Progenitor cell of endocrine pancreas (in vitro differentiated cells): ENCODE data around the gene LAMA3. TPM values are rescaled to one million over a fixed set of nuclear protein-coding genes. Genes with fewer than 3 reads are reported as not detected.

ENCODE experiments used
- DNase-seq: peaks from one replicate; pipeline ENCODE4 v3.0.0; 2021; ENCODE audit warnings: low spot score; ENCODE audit not compliant: unreplicated experiment
- H3K27ac Mint-ChIP-seq: 2 replicates; pipeline ENCODE4 v1.8.0; 2021; ENCODE audit warnings: mild to moderate bottlenecking, moderate library complexity, mixed read lengths
- H3K27me3 Mint-ChIP-seq: 2 replicates; pipeline ENCODE4 v1.8.0; 2021; ENCODE audit warnings: mixed read lengths
- H3K36me3 Mint-ChIP-seq: 2 replicates; pipeline ENCODE4 v1.8.0; 2022; ENCODE audit warnings: mixed read lengths; ENCODE audit not compliant: insufficient read depth
- H3K4me1 Mint-ChIP-seq: 2 replicates; pipeline ENCODE4 v1.8.0; 2021; ENCODE audit warnings: low read depth, mixed read lengths
- H3K4me3 Mint-ChIP-seq: 2 replicates; pipeline ENCODE4 v1.8.0; 2021; ENCODE audit warnings: low read depth, mild to moderate bottlenecking, moderate library complexity, mixed read lengths
- H3K9me3 Mint-ChIP-seq: 2 replicates; pipeline ENCODE4 v1.8.0; 2021; ENCODE audit warnings: low read depth, mixed read lengths
- total RNA-seq: library from RNA; stranded (reverse); gene quantifications from 2 replicates; pipeline ENCODE4 v1.2.1, GENCODE V29; 2021
- TF ChIP-seq, protein P1 (sequence below): fragments of 200-600 bp; sonication (generic); IDR thresholded peaks from one replicate; pipeline ENCODE4 v1.5.0; 2021; ENCODE audit warnings: antibody characterized with exemption, mild to moderate bottlenecking; ENCODE audit not compliant: unreplicated experiment

The LAMA3 gene
- total RNA-seq, 1 donor from 2014 or later, result 0.84 TPM

DNA sequence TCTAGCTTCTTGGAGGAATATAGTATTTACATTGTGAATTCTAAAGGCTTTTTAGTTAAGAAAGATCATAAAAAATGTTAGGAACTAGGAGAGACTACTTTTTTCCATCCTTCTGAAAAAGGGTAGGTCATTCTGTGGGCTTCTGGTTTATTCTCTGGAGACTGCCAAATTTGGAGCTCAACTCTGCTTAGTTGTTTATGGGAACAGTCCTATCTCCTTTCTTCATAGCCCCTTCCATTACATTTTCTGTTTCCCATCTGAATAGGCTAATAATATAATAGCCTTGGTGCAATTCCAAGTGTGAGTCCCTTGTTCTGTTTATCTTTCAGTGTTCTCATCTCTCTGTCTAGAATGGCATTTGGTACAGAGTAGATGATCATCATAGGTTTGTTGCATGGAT is 15.6 kb downstream of the LAMA3 start:
- no peak for DNase-seq
- H3K9me3 Mint-ChIP-seq, result peaks cover 4% of the 10 kb centered on the region
- no peak overlapping the region for H3K27ac Mint-ChIP-seq
- no peaks in the 10 kb centered on the region for H3K36me3 Mint-ChIP-seq
- H3K4me3 Mint-ChIP-seq, result no peak overlapping the region
- peaks cover 22% of the 10 kb centered on the region for H3K27me3 Mint-ChIP-seq
- no peaks in the 10 kb centered on the region for H3K4me1 Mint-ChIP-seq
- TF ChIP-seq, protein P1, sequence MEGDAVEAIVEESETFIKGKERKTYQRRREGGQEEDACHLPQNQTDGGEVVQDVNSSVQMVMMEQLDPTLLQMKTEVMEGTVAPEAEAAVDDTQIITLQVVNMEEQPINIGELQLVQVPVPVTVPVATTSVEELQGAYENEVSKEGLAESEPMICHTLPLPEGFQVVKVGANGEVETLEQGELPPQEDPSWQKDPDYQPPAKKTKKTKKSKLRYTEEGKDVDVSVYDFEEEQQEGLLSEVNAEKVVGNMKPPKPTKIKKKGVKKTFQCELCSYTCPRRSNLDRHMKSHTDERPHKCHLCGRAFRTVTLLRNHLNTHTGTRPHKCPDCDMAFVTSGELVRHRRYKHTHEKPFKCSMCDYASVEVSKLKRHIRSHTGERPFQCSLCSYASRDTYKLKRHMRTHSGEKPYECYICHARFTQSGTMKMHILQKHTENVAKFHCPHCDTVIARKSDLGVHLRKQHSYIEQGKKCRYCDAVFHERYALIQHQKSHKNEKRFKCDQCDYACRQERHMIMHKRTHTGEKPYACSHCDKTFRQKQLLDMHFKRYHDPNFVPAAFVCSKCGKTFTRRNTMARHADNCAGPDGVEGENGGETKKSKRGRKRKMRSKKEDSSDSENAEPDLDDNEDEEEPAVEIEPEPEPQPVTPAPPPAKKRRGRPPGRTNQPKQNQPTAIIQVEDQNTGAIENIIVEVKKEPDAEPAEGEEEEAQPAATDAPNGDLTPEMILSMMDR, result no peak

- TF ChIP-seq, protein P1, result no peak
- Mint-ChIP-seq H3K9me3 (peaks cover 4% of the 10 kb centered on the region), H3K27me3 (peaks cover 6% of the 10 kb centered on the region), H3K4me1 (no peaks in the 10 kb centered on the region), H3K27ac (no peak overlapping the region), H3K4me3 (no peak overlapping the region), H3K36me3 (no peaks in the 10 kb centered on the region)
- DNase-seq, result no peak
Measured at GRCh38 chr18:23706971-23707640, 17.9 kb downstream of the LAMA3 start.

- no peak overlapping the region for H3K27ac Mint-ChIP-seq
- H3K36me3 Mint-ChIP-seq, result no peaks in the 10 kb centered on the region
- peaks cover 3% of the 10 kb centered on the region for H3K4me1 Mint-ChIP-seq
- H3K9me3 Mint-ChIP-seq, result peaks cover 4% of the 10 kb centered on the region
- DNase-seq, result no peak
- peaks cover 6% of the 10 kb centered on the region for H3K27me3 Mint-ChIP-seq
- H3K4me3 Mint-ChIP-seq, result no peak overlapping the region
- TF ChIP-seq, protein P1, result no peak
Measured at GRCh38 chr18:23710068-23710527, 20.8 kb downstream of the LAMA3 start.

GRCh38 chr18:23710946-23711345 is 21.7 kb downstream of the LAMA3 start:
- H3K9me3 Mint-ChIP-seq, result peaks cover 4% of the 10 kb centered on the region
- TF ChIP-seq, protein P1, result no peak
- no peak for DNase-seq
- no peak overlapping the region for H3K27ac Mint-ChIP-seq
- H3K36me3 Mint-ChIP-seq, result no peaks in the 10 kb centered on the region
- peaks cover 6% of the 10 kb centered on the region for H3K27me3 Mint-ChIP-seq
- peaks cover 6% of the 10 kb centered on the region for H3K4me1 Mint-ChIP-seq
- H3K4me3 Mint-ChIP-seq, result no peak overlapping the region

- peaks cover 6% of the 10 kb centered on the region for H3K4me1 Mint-ChIP-seq
- peaks cover 4% of the 10 kb centered on the region for H3K9me3 Mint-ChIP-seq
- TF ChIP-seq, protein P1, result no peak
- H3K27ac Mint-ChIP-seq, result no peak overlapping the region
- H3K36me3 Mint-ChIP-seq, result no peaks in the 10 kb centered on the region
- H3K4me3 Mint-ChIP-seq, result no peak overlapping the region
- no peak for DNase-seq
- H3K27me3 Mint-ChIP-seq, result peaks cover 6% of the 10 kb centered on the region
Measured at GRCh38 chr18:23711426-23711825, 22.2 kb downstream of the LAMA3 start.
